ENCODE results near the gene CEACAM21. TPM values are rescaled to one million over a fixed set of nuclear protein-coding genes. Genes with fewer than 3 reads are reported as not detected.

CEACAM21 gene
- total RNA-seq, 4 donors from 2014 or later: 4.3 TPM; not detected in 3

GRCh38 chr19:41601771-41602170 lies 25.8 kb downstream of the CEACAM21 start:
- H3K9me3 ChIP-seq: no peaks in the 10 kb centered on the region
- H3K27me3 ChIP-seq: peaks cover 66% of the 10 kb centered on the region
- H3K27ac ChIP-seq: no peak overlapping the region
- WGBS, 2 donors (ENCODE audit: low coverage in 1 of 2): no CpG with 5 or more reads among the region's 4 CpGs
- H3K4me3 ChIP-seq: no peak overlapping the region
- no peak for ATAC-seq
- H3K4me1 ChIP-seq: no peaks in the 10 kb centered on the region
- H3K36me3 ChIP-seq: no peaks in the 10 kb centered on the region
- TF ChIP-seq POLR2AphosphoS5 (IDR thresholded peaks at IDR 0.05) (no peak), POLR2A (IDR thresholded peaks at IDR 0.05) (no peak), EP300 (IDR thresholded peaks at IDR 0.05) (no peak), CTCF (IDR thresholded peaks at IDR 0.05) (no peak)

- peaks cover 54% of the 10 kb centered on the region for H3K27me3 ChIP-seq
- H3K4me3 ChIP-seq: no peak overlapping the region
- H3K4me1 ChIP-seq: no peaks in the 10 kb centered on the region
- TF ChIP-seq POLR2A (IDR thresholded peaks at IDR 0.05): no peak
- no peak for TF ChIP-seq CTCF (IDR thresholded peaks at IDR 0.05)
- no peak for TF ChIP-seq POLR2AphosphoS5 (IDR thresholded peaks at IDR 0.05)
- no peak for TF ChIP-seq EP300 (IDR thresholded peaks at IDR 0.05)
- H3K36me3 ChIP-seq: no peaks in the 10 kb centered on the region
- WGBS, 2 donors (ENCODE audit: low coverage in 1 of 2): 17% methylated on average over 1 of the region's 3 CpGs; no CpG with 5 or more reads in 1 of the 2 donors
- ATAC-seq: no peak
- no peak overlapping the region for H3K27ac ChIP-seq
- H3K9me3 ChIP-seq: no peaks in the 10 kb centered on the region
Observed at GRCh38 chr19:41604831-41605230, 28.9 kb downstream of the CEACAM21 start.

GRCh38 chr19:41606215-41606837 lies 30.4 kb downstream of the CEACAM21 start:
- TF ChIP-seq EP300 (IDR thresholded peaks at IDR 0.05) (no peak), POLR2A (IDR thresholded peaks at IDR 0.05) (no peak), CTCF (IDR thresholded peaks at IDR 0.05) (no peak), POLR2AphosphoS5 (IDR thresholded peaks at IDR 0.05) (no peak)
- WGBS, 2 donors (ENCODE audit: low coverage in 1 of 2): 72 to 92% methylated on average over 2 to 3 of the region's 5 CpGs
- H3K9me3 ChIP-seq: no peaks in the 10 kb centered on the region

GRCh38 chr19:41607668-41608067 lies 31.7 kb downstream of the CEACAM21 start:
- Histone ChIP-seq H3K9me3 (no peaks in the 10 kb centered on the region), H3K4me3 (no peak overlapping the region), H3K36me3 (no peaks in the 10 kb centered on the region), H3K27me3 (peaks cover 40% of the 10 kb centered on the region), H3K4me1 (no peaks in the 10 kb centered on the region), H3K27ac (no peak overlapping the region)
- TF ChIP-seq POLR2AphosphoS5 (IDR thresholded peaks at IDR 0.05) (no peak), CTCF (IDR thresholded peaks at IDR 0.05) (no peak), EP300 (IDR thresholded peaks at IDR 0.05) (no peak), POLR2A (IDR thresholded peaks at IDR 0.05) (no peak)
- ATAC-seq: no peak
- 47 to 57% methylated on average over 1 of the region's 1 CpG for WGBS, 2 donors (ENCODE audit: low coverage in 1 of 2)

More at GRCh38 chr19:41606215-41606837, 30.4 kb downstream of the CEACAM21 start:
- H3K4me3 ChIP-seq: no peak overlapping the region
- ATAC-seq: no peak
- H3K36me3 ChIP-seq: no peaks in the 10 kb centered on the region
- peaks cover 47% of the 10 kb centered on the region for H3K27me3 ChIP-seq
- H3K27ac ChIP-seq: no peak overlapping the region
- no peaks in the 10 kb centered on the region for H3K4me1 ChIP-seq

- ATAC-seq: no peak
- H3K4me1 ChIP-seq: no peaks in the 10 kb centered on the region
- peaks cover 0 to 5% (median 0%) of the 10 kb centered on the region in 3 donors for H3K9me3 ChIP-seq
- H3K4me3 ChIP-seq: no peak overlapping the region
- no peaks in the 10 kb centered on the region for H3K36me3 ChIP-seq
- no peak overlapping the region for H3K27ac ChIP-seq
- TF ChIP-seq POLR2AphosphoS5 (IDR thresholded peaks at IDR 0.05) (no peak), POLR2A (IDR thresholded peaks at IDR 0.05) (no peak), EP300 (IDR thresholded peaks at IDR 0.05) (no peak), CTCF (IDR thresholded peaks at IDR 0.05) (no peak)
- H3K27me3 ChIP-seq: peaks cover 46% of the 10 kb centered on the region
Observed at GRCh38 chr19:41610789-41611188, 34.8 kb downstream of the CEACAM21 start.

Data from gastroesophageal sphincter (tissue), 4 donors.